KMS-11 (cell line): ENCODE data around the gene CCDC170.

Experiments
- H2AFZ ChIP-seq: fragments of 200-600 bp; sonication (generic); 2 replicates; pipeline ENCODE4 v1.6.1; 2016; ENCODE audit warnings: antibody characterized with exemption, mixed run types, low read depth
- H3K27ac ChIP-seq: fragments of 200-600 bp; sonication (generic); 2 replicates; pipeline ENCODE4 v1.6.1; 2016; ENCODE audit warnings: mild to moderate bottlenecking, mixed run types
- H3K27me3 ChIP-seq: fragments of 200-600 bp; sonication (generic); 2 replicates; pipeline ENCODE4 v1.6.1; 2017; ENCODE audit warnings: mild to moderate bottlenecking, low read depth, mixed run types, moderate library complexity; ENCODE audit not compliant: insufficient read depth
- H3K36me3 ChIP-seq: fragments of 200-600 bp; sonication (generic); 2 replicates; pipeline ENCODE4 v1.6.1; 2017; ENCODE audit warnings: mild to moderate bottlenecking, mixed run types; ENCODE audit not compliant: insufficient read depth
- H3K4me1 ChIP-seq: fragments of 200-600 bp; sonication (generic); 2 replicates; pipeline ENCODE4 v1.6.1; 2016; ENCODE audit warnings: mild to moderate bottlenecking, low read depth, mixed run types; ENCODE audit not compliant: poor library complexity, severe bottlenecking
- H3K4me2 ChIP-seq: fragments of 200-600 bp; sonication (generic); 2 replicates; pipeline ENCODE4 v1.7.0; 2016; ENCODE audit warnings: mild to moderate bottlenecking, mixed run types
- H3K4me3 ChIP-seq: fragments of 200-600 bp; sonication (generic); IDR thresholded peaks from 2 replicates; pipeline ENCODE4 v1.6.1; 2017; ENCODE audit warnings: low read depth, low read length, mixed read lengths; ENCODE audit not compliant: insufficient read depth
- H3K79me2 ChIP-seq: fragments of 200-600 bp; sonication (generic); 2 replicates; pipeline ENCODE4 v1.6.1; 2016; ENCODE audit warnings: low read depth, mixed run types; ENCODE audit not compliant: insufficient read depth
- H3K9ac ChIP-seq: fragments of 200-600 bp; sonication (generic); 2 replicates; pipeline ENCODE4 v1.6.1; 2016; ENCODE audit warnings: mild to moderate bottlenecking, mixed run types
- H4K20me1 ChIP-seq: fragments of 200-600 bp; sonication (generic); 2 replicates; pipeline ENCODE4 v1.6.1; 2016; ENCODE audit warnings: mild to moderate bottlenecking, mixed run types; ENCODE audit not compliant: insufficient read depth
- CTCF ChIP-seq: fragments of 200-600 bp; sonication (generic); conservative IDR thresholded peaks from 2 replicates; pipeline ENCODE4 v1.6.1; 2017; ENCODE audit warnings: low read depth, mild to moderate bottlenecking, antibody characterized with exemption, low read length, moderate library complexity, mixed read lengths

The CCDC170 gene

GRCh38 chr6:151478670-151479069, 15.1 kb upstream of the CCDC170 start:
- Histone ChIP-seq H3K79me2 (no peaks in the 10 kb centered on the region), H2AFZ (no peak overlapping the region)

GRCh38 chr6:151481786-151482185, 12.0 kb upstream of the CCDC170 start:
- Histone ChIP-seq H3K9ac (no peak overlapping the region), H3K4me2 (no peak overlapping the region), H4K20me1 (no peaks in the 10 kb centered on the region), H3K27ac (no peak overlapping the region), H3K4me1 (peaks cover 24% of the 10 kb centered on the region), H3K36me3 (no peaks in the 10 kb centered on the region), H3K79me2 (no peaks in the 10 kb centered on the region), H3K4me3 (no peak overlapping the region), H3K27me3 (no peaks in the 10 kb centered on the region), H2AFZ (no peak overlapping the region)
- TF ChIP-seq CTCF, result no peak

More at GRCh38 chr6:151478670-151479069, 15.1 kb upstream of the CCDC170 start:
- Histone ChIP-seq H3K4me1 (peaks cover 11% of the 10 kb centered on the region), H3K27me3 (no peaks in the 10 kb centered on the region), H3K27ac (no peak overlapping the region), H3K9ac (no peak overlapping the region), H3K4me2 (no peak overlapping the region), H4K20me1 (no peaks in the 10 kb centered on the region), H3K36me3 (no peaks in the 10 kb centered on the region), H3K4me3 (no peak overlapping the region)
- no peak for TF ChIP-seq CTCF

GRCh38 chr6:151482290-151482689, 11.5 kb upstream of the CCDC170 start:
- Histone ChIP-seq H3K36me3 (no peaks in the 10 kb centered on the region), H3K4me1 (peaks cover 29% of the 10 kb centered on the region), H2AFZ (no peak overlapping the region), H3K4me3 (no peak overlapping the region), H4K20me1 (no peaks in the 10 kb centered on the region), H3K27ac (no peak overlapping the region), H3K9ac (no peak overlapping the region), H3K4me2 (no peak overlapping the region), H3K79me2 (no peaks in the 10 kb centered on the region), H3K27me3 (no peaks in the 10 kb centered on the region)
- TF ChIP-seq CTCF, result no peak

DNA sequence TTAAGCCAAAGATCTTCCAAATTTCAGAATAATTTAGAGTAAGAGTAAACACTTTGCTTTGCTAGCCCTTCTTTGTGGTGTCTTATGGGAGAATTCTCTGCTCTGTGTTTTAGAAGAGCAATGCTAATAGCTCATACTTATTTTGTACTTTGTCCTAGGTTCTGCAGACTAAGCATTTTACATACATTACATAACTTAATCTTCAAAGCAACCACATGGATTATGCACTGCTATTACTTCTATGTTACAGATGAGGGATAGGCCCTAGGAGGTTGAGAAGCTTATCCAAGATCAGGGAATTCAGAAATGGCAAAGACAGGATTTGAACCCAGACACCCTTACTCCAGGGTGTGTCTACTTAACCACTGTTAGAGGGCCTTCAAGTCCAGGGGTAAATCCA, 9.8 kb upstream of the CCDC170 start:
- no peaks in the 10 kb centered on the region for H4K20me1 ChIP-seq
- no peak for TF ChIP-seq CTCF
- H3K4me3 ChIP-seq, result no peak overlapping the region
- H3K4me1 ChIP-seq, result peaks cover 38% of the 10 kb centered on the region
- no peaks in the 10 kb centered on the region for H3K79me2 ChIP-seq
- H3K27me3 ChIP-seq, result no peaks in the 10 kb centered on the region
- H3K36me3 ChIP-seq, result no peaks in the 10 kb centered on the region
- no peak overlapping the region for H3K9ac ChIP-seq
- no peak overlapping the region for H3K27ac ChIP-seq
- H2AFZ ChIP-seq, result no peak overlapping the region
- H3K4me2 ChIP-seq, result no peak overlapping the region

GRCh38 chr6:151488226-151488625, 5.6 kb upstream of the CCDC170 start:
- no peak overlapping the region for H3K27ac ChIP-seq
- TF ChIP-seq CTCF, result no peak
- H3K4me3 ChIP-seq, result no peak overlapping the region
- H3K27me3 ChIP-seq, result no peaks in the 10 kb centered on the region
- H3K9ac ChIP-seq, result no peak overlapping the region
- no peaks in the 10 kb centered on the region for H3K79me2 ChIP-seq
- H2AFZ ChIP-seq, result no peak overlapping the region
- no peak overlapping the region for H3K4me2 ChIP-seq
- H3K4me1 ChIP-seq, result peaks cover 38% of the 10 kb centered on the region
- H3K36me3 ChIP-seq, result no peaks in the 10 kb centered on the region
- H4K20me1 ChIP-seq, result no peaks in the 10 kb centered on the region
